GM12875 (cell line): ENCODE results near the gene NEBL.

Source experiments
- H3K4me3 ChIP-seq: one replicate; pipeline ENCODE4 v1.5.1; 2011; ENCODE audit warnings: low read depth, low read length, control low read depth
- TF ChIP-seq, protein P1 (sequence below): IDR thresholded peaks from 2 replicates; pipeline ENCODE4 v1.5.1; 2011; ENCODE audit warnings: low read depth, mild to moderate bottlenecking, control low read depth, inconsistent platforms, low read length, moderate library complexity, borderline replicate concordance; ENCODE audit not compliant: insufficient read depth

NEBL gene

GRCh38 chr10:20768843-20769242, 128.3 kb downstream of the NEBL start:
- TF ChIP-seq, protein P1, sequence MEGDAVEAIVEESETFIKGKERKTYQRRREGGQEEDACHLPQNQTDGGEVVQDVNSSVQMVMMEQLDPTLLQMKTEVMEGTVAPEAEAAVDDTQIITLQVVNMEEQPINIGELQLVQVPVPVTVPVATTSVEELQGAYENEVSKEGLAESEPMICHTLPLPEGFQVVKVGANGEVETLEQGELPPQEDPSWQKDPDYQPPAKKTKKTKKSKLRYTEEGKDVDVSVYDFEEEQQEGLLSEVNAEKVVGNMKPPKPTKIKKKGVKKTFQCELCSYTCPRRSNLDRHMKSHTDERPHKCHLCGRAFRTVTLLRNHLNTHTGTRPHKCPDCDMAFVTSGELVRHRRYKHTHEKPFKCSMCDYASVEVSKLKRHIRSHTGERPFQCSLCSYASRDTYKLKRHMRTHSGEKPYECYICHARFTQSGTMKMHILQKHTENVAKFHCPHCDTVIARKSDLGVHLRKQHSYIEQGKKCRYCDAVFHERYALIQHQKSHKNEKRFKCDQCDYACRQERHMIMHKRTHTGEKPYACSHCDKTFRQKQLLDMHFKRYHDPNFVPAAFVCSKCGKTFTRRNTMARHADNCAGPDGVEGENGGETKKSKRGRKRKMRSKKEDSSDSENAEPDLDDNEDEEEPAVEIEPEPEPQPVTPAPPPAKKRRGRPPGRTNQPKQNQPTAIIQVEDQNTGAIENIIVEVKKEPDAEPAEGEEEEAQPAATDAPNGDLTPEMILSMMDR: no peak
- no peak overlapping the region for H3K4me3 ChIP-seq

GRCh38 chr10:20767028-20767427, 130.1 kb downstream of the NEBL start:
- no peak overlapping the region for H3K4me3 ChIP-seq
- TF ChIP-seq, protein P1: no peak

- TF ChIP-seq, protein P1: no peak
- H3K4me3 ChIP-seq: no peak overlapping the region
Observed at GRCh38 chr10:20765066-20765465, 132.0 kb downstream of the NEBL start.

- TF ChIP-seq, protein P1: no peak
- H3K4me3 ChIP-seq: no peak overlapping the region
Observed at GRCh38 chr10:20760460-20760859, 136.7 kb downstream of the NEBL start.

DNA sequence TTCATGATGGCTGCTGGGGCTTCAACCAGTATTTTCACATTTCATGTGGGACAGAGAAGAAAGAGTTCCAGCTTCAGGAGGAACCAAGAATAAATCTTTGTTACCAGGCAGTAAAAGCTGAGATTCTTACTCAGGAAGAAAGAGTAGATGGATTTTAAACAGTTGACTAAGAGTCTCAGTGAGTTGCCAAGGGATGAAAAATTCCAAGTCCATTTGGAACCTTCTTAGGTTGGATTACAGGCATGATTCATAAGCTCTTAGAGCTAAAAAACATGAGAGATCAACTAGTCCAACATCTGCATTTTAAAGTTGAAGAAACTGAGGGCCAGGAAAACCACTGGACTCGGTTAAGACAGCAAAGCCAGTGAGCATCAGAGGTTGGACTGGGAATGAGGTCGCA, 148.6 kb downstream of the NEBL start:
- TF ChIP-seq, protein P1: no peak
- no peak overlapping the region for H3K4me3 ChIP-seq

- H3K4me3 ChIP-seq: no peak overlapping the region
- TF ChIP-seq, protein P1: no peak
Observed at GRCh38 chr10:20747782-20748181, 149.3 kb downstream of the NEBL start.

DNA sequence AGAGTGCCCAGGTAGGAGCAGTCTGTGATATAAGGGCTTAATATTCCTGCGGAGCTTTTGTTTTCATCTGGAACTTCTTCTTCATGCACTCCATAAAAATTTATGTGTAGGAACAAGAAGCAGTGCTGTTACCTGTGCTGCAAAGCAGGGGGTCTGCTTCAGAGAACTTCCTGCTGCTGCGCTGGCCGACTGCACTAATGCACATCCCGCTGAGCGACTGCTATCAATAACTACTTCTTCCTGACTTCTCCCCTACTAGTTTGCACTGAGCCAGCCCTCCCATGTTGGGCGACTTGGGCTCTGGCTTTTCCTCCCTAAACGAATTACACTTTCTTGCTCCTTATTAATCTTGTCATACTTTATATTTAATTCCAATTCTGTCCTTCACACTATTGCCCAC, 150.3 kb downstream of the NEBL start:
- H3K4me3 ChIP-seq: no peak overlapping the region
- TF ChIP-seq, protein P1: no peak
